HG03378 (cell line): Measurements from ENCODE around the gene TARBP1.
A peak's percentile ranks its signal among the peaks of the same experiment; 100 is the strongest.
"Not testable (repeated sequence)": the region's sequence is repeated elsewhere in the genome, so short reads cannot be mapped to it uniquely, and the experiment has no call there.

ENCODE experiments used
- ATAC-seq: cut with Tn5 transposase; IDR thresholded peaks from one replicate; pipeline ENCODE4 v1.9.1; 2021; ENCODE audit warnings: mild to moderate bottlenecking, moderate library complexity; ENCODE audit not compliant: unreplicated experiment

The TARBP1 gene

DNA sequence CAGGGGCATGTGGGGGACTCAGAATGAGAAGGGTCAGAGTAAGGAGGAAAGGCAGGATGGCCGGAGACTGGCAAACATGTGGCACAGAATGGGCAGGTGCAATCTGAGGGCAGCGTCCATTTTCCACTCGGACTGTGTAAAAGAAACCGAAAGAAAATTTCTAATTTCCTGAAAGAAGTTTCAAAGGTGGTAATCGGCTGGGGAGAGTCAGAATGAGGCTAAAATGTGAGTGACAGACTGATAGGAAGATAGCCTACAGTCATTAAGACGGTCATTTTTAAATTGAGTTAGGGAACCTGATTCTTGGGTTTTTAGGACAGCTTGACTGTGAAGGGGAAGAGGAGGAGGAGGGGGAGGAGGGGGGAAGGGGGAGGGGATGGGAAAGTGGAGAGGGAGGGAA is 82.1 kb downstream of the TARBP1 start:
- ATAC-seq, result no peak

DNA sequence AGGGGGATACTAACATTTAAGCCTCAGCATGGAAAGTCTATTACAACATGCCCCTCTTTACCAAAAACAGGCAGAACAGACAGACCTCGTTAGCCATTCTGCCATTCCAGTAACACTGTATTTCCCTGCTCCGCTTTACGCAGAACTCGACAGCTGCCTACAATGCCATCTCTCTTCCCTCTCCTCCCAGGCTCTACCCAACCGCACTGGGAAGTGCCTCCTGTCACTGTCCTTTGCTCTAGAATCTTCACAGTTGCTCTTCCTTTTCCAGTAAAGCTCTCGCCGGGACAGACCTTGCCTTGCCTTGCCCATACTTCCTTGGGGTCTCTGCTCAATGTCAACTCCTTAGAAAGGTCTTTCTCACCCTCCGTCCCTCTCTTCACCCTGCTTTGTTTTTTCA is 82.9 kb downstream of the TARBP1 start:
- ATAC-seq, result no peak

DNA sequence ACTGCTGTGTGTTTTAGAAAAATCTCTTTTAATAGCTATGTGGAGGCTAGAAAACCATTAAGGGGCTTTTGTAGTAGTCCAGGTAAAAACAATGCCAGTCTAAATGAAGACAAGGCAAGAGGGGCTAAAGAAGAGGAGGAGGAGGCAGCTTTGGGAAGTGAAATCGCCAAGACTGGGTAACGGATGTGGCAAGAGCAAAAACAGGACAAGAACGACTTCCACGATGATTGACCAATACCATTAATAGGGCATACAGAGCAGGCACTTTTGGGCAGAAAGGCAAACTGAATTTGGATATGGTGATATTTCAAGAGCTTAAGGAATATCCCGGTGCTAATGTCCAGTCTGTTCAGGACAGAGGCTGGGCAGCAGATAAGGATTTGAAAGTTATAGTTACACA is 83.7 kb downstream of the TARBP1 start:
- ATAC-seq, result no peak

DNA sequence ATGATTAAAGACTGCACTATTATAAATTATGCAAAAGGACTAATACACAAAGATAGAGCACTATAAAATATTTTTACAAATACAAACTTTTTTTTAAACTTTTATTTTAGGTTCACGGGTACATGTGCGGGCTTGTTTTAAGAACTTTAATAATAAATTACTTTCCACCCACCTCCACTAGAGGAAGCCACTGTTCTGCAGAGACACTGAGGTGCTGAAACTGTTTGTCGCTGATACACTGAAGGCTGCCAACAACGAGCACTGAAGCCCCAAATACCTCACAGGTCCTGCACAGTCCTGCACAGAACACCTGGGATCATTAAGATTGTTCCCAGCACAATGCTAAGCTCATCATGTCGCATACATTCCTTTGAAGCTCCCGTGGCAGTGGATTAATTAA is 85.8 kb downstream of the TARBP1 start:
- ATAC-seq, result no peak

DNA sequence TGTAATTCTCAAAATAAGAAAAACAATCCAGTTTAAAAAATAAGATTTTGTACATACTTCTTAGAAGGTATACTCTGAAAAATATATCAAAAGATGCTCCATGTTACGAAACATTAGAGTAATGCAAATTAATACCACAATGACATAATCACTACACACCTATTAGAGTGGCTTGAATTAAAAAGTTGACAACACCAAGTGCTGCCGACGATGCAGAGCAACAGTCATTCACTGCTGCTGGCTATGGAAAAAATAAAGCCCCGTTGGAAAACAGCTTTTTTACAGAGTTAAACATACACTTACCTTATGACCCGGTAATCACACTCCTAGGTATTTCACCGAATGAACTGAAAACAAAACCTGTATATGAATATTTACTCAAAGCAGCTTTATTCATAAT is 90.9 kb downstream of the TARBP1 start:
- ATAC-seq, result no peak

DNA sequence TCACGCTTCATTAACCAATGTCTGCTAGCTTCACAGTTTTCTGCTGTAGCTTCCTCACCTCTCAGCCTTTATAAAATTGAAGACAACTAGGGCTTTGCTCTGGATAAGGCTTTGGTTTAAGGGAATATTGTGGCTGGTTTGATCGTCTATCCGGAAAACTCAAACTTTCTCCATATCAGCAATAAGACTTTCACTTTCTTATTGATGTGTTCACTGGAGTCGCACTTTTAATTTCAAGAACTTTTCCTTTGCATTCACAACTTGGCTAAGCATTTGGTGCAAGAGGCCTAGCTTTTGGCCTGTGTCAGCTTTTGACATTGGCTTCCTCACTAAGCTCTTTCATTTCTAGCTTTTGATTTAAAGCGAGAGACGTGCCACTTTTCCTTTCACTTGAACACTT is 92.9 kb downstream of the TARBP1 start:
- ATAC-seq, result no peak

DNA sequence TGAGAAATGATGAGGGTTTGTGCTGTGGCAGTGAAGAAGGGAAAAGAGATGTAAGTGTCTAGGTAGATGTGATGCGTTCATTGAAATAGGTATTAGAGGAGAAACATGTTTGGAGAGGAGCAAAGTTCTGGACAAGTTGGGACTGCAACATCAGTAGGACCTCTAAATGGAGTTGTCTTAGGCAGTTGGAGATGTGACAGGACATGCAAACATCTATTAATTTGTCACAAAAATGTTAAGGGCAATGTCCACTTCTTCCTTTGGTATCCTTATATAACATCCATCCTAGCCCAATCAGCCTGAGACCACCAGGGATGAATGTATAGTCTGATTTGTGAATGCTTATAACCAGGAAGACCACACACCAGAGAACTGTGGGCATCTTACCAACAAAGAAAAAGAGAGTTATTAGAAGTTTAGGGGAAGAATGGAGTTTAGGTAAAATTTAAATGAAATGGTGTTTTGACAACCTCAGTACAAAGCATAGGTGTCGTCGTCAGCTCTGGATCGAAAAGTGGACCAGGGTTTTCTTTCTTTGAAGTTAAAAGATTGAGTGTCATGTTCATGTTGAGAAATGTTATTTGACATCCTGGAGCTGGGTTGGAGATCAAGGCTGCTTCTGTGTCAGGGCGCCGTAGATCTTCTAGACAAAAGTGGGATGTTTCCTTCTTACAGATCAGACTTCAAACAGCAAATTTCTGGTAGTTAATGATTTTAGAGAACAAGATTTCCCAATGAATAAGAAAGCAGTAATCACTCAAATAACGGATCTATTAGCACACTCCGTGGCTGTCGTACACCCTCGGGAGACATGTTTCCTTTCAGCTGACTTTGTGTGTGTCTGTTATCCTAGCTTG is 97.1 kb downstream of the TARBP1 start:
- no peak for ATAC-seq

DNA sequence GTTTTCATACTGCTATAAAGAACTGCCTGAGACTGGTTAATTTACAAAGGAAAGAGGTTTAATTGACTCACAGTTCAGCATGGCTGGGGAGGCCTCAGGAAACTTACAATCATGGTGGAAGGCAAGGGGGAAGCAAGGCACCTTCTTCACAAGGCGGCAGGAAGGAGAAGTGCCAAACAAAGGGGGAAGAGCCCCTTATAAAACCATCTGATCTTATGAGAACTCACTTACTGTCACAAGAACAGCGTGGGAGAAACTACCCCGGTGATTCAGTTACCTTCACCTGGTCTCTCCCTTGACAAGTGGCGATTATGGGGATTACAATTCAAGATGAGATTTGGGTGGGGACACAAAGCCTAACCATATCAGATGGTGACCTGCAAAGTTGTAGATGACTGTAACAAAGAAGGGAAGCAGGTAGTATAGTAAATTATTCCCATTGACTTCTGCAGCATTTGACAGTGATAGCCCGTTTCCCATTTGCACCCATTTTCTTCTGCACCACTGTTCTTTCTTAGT is 99.3 kb downstream of the TARBP1 start:
- not testable (repeated sequence) for ATAC-seq

DNA sequence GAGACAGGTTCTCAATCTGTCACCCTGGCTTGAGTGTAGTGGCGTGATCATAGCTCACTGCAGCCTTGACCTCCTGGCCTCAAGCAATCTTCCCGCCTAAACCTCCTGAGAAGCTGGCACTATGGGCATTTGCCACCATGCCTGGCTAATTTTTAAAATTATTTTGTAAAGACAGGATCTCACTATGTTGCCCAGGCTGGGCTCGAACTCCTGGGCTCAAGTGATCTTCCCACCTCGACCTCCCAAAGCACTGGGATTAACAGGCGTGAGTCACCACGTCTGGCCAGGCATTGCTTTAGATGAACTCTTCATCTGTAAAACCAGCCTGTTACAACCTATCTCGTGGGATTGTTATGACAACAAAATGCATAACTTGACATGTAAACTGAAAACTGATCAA is 103.3 kb downstream of the TARBP1 start:
- no peak for ATAC-seq

DNA sequence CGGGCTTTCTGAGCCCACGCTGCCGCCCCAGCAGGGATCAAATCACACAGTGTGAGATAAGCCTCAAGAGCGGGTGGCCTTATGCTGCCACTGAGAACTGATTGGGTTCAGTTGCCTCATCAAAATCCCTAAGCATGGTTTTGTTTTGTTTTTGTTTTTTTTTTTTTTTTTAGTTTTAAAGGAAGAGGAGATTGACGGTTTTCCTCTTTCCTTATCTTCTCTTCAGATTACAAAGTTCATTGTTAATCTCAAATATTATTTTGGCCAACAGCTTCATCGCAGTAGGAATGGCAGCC is 105.1 kb downstream of the TARBP1 start:
- ATAC-seq, result peak; percentile 7

DNA sequence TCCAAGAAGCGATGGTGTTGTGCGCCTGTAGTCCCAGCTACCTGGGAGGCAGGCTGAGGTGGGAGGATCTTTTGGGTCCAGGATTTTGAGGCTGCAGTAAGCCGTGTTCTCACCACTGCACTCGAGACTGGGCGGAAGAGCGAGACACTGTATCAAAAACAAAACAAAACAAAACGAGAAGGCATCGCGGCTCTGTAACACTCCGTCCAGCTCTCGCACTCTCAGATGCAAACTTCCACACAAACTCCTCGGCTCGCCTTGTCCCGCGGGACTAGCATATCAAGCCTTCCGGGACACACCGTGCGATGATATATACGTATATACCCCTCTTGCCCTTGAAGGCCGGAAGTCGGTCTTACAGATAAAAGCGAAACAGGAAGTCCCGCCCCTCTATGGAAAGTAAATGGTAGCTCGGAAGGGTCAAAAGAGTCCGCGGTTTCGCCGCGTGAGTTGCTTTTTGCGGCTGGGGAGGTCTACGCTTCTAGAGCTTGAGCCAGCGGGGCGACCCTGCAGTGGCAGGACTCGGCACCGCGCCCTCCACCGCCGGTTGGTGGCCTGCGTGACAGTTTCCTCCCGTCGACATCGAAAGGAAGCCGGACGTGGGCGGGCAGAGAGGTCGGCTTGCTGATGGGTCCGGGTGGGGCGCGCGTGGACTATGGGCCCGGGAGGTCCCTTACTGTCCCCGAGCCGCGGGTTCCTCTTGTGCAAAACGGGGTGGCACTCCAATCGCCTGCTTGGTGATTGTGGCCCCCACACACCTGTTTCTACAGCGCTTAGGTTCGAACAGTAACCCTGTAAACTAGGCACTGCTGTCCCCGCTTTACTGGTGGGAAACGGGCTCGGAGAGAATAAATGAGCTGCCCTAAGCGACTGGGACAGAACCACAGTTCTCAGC is 105.7 kb downstream of the TARBP1 start, which contains the start of gene COA6:
COA6 (plus strand) TSS at position 393 of the 895 bp plus-strand sequence; CDS start at position 404, 11 bp downstream.
- ATAC-seq, result peak; percentile 93

DNA sequence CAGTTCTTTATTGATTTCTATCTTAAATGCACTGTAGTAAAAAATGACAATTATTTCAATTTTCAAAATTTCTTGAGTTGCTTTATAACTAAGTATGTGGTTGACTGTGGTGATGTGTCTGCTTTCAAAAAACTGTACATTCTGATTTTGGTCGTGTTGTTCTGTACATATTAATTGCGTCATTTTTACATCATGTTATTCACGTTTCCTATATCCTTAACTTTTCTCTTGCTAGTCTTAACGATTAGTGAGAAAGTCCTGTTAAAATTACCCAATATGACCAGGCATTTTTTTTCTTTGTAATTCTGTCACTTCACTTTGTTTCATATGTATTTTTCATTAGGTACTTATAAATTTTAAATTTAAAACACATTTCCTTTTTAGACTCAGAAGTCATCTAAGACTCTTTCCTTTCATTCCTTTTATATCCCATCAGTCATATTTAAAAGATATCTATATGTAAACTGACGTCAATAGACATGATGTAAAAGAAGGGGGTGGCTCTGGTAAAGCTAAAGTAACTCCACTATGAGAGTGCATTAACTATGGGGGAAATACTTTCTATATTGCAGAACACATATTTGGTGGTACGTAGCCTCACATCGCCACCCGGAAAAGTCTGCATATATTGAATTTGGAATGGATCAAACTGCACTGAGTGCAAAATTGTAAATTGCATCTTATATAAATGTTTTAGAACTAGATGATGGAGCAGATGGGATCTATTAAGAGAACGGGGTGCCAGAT is 106.8 kb downstream of the TARBP1 start:
- no peak for ATAC-seq

DNA sequence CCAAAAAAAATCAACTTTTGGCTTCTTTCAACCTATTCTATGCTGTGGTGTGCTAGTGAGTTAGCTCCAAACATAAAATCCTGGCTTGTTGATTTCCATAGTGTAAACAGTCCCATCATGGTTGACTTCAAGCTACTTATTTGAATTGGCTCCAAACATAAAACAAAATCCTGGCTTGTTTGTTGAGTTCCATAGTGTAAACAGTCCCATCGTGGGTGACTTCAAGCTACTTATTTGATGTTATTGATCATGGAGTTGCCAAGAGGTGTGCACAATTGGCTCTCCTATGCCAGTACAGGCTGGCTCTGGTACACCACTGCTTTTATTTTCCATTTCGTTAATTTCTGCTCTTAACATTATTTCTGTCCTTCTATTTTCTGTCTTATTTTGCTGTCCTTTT is 107.6 kb downstream of the TARBP1 start:
- no peak for ATAC-seq

DNA sequence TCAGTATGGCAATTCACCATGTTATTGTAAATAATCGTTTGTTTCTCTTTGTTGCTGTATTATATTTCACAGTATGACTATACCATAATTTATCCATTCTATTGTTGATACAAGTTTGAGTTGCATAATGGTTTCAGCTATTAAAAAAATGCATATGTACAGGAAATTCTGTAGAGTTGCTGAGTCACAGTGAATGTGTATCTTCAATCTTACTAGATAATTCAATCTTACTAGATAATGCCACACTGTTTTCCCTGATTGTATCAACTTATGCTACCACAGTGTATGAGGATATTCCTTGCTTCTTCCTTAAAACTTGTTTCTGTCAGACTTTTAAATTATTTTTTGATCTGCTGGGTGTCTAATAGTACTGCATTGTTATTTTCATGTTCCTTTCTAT is 109.2 kb downstream of the TARBP1 start:
- ATAC-seq, result no peak

DNA sequence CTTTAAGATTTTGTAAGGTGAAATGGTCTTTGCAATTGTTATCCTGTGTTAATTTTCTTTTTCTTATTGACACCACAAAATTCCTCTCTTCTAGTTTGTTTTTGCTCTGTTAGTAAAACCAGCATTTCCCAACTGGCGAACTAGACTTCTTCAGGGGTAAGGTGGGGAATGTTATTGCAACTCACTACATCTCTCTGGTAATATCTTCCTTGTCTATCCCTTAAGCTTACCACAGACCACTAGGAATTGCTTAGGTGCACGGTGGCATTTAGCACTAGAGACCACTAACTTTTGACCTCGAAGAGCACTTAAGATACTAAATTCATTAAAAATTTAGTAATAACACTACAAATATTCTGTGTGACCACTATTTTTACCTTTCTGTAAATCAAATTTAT is 109.9 kb downstream of the TARBP1 start:
- no peak for ATAC-seq

DNA sequence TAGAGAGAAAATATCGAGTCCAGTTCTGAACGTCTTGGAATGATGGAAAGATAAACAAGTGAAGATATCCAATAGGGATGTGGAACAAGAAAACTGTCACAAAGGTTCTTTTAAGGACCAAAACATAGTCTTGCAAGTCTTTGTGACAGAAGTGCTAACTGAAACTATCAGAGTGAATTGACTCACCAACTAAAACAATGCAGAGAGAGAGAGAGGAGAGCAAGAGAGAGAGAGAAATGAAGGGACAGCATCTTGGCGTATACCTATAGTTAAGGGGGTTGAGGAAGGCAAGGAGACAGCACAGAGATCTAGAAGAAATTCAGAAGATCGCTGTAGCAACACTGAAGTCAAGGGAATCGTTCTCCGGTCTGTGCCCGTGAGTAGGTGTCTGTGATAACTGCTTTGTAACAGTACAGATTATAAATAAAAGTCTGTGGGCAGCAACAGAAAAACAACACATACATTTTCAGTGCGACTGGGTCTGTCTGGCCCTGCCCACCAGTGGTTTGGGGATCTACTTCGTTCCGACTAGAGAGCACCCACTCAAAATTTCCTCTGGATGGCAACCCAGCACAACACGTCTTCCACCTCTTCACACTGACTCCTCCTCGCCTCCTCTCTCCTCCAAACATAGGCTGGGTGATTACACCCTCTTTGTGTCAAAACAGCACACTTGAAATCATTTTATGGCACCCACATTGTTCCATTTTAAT is 110.5 kb downstream of the TARBP1 start:
- no peak for ATAC-seq

DNA sequence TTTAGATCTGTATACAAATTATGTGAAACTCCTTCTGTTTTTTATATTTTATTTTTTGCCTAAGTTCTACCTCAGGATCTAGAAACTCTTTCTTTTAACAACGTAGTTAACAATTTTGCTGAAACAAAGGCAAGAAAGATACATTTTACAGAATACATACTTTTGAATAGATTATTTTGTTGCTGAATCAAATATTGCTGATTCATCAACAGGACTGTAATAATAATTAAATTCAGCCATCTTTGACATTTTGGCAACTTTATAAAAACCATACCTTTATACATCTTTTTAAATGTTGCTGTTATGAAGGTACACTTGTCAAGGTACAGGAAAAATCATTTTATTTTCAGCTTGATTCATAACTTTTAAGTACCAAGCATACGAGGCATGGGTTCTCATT is 116.4 kb downstream of the TARBP1 start:
- no peak for ATAC-seq

DNA sequence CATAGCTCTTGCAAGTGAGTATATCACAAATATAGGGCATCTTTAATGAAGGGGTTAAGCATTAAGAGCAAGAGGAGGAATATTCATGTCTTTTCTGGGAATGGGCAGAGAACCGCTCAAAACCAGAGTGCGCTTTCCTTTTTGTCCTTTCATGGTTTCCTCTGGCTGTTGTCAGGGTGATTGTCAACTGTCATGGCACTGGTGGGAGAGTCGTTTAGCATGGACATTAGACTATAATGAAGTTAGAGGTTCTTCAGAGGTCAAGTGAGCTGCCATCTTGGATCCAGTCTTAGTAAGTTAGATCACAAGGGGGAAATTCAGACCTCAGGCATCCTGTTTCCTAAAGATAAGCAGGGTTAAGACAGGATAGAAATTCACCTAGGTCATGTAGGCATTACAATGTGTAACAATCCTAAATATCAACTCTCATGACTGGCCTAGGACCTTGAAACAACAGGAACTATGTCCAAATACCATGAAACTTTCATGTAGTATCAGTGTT is 117.8 kb downstream of the TARBP1 start:
- ATAC-seq, result no peak

DNA sequence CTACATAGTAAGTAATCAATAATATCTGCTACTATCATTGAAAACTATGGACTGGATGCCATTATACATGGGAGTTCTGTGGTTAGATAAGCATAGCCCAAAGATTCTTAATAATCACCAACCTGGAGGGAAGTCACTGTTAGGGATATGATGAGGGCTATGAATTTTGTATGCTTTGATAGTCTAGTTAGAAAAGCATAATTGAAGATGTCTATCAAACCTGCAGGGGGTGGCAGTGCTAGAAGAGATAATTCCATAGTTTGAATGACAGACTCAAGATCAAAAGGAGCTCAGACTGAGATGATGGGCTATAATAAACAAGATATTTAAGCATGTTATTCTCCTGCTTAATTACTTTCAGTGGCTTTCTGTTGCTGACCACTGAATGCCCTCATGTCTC is 121.1 kb downstream of the TARBP1 start:
- ATAC-seq, result no peak

DNA sequence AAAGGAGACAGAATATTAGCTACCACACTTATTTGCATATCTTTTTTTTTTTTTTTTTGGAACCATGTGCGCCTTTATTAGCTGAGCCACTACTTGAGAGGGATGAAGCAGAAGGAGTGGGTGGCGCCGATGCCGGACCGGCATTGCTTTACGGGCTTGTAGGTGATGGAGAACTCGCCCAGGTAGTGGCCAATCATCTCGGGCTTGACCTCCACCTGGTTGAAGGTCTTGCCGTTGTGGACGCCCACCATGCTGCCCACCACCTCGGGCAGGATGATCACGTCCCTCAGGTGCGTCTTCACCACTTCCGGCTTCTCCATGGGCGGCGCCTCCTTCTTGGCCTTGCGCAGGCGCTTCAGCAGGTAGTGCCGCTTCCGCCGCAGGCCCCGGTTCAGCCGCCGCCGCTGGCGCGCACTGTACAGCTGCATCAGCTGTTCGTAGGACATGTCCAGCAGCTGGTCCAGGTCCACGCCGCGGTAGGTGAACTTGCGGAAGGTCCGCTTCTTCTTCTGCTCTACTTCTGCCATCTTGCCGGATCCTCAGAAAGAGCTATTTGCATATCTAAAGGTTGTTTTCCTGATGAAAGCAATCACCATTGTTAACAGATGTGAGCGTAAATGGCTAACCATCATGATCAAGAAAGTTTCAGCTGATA is 122.2 kb downstream of the TARBP1 start:
- peak; percentile 57 for ATAC-seq
